Measurements from ENCODE around the gene CD247. TPM values are rescaled to one million over a fixed set of nuclear protein-coding genes. Genes with fewer than 3 reads are reported as not detected.

Gene CD247
- total RNA-seq, 4 donors from 2014 or later = 1.3 to 3.1 (median 1.4) TPM

DNA sequence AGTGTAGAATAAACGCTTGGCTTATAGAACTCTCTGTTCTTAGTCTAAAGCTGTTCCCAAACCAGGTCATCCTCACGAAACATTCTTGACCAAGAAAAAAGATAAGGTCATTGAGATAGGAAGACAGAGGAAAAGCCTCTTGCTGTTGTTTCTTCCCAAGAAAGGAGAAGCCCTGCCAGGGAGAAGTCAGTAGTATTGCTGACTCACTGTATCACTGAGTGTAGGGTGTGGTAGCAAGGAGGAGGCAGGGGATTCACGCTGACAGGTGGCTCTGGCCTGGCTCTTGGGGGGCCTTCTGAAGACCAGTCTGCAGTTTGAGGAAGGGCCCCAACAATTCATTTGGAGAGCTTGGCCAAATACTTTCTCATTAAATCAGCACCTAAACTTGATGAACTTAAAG, 97.8 kb downstream of the CD247 start:
- Histone ChIP-seq H3K4me1 (no peaks in the 10 kb centered on the region), H3K9me3 (no peaks in the 10 kb centered on the region), H3K27ac (no peak overlapping the region), H3K4me3 (replicated peaks in 1 of 3) (no peak overlapping the region), H3K27me3 (no peaks in the 10 kb centered on the region), H3K36me3 (peaks cover 4 to 10% of the 10 kb centered on the region in 2 donors)
- no peak for TF ChIP-seq POLR2A (IDR thresholded peaks at IDR 0.05)
- TF ChIP-seq, protein P1, sequence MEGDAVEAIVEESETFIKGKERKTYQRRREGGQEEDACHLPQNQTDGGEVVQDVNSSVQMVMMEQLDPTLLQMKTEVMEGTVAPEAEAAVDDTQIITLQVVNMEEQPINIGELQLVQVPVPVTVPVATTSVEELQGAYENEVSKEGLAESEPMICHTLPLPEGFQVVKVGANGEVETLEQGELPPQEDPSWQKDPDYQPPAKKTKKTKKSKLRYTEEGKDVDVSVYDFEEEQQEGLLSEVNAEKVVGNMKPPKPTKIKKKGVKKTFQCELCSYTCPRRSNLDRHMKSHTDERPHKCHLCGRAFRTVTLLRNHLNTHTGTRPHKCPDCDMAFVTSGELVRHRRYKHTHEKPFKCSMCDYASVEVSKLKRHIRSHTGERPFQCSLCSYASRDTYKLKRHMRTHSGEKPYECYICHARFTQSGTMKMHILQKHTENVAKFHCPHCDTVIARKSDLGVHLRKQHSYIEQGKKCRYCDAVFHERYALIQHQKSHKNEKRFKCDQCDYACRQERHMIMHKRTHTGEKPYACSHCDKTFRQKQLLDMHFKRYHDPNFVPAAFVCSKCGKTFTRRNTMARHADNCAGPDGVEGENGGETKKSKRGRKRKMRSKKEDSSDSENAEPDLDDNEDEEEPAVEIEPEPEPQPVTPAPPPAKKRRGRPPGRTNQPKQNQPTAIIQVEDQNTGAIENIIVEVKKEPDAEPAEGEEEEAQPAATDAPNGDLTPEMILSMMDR (IDR thresholded peaks at IDR 0.05) = no peak
- no peak for DNase-seq
- WGBS, 2 donors = 33 to 51% methylated on average over 3 of the region's 3 CpGs
- intact Hi-C loops (cut with DNase I) = no loop called here

DNA sequence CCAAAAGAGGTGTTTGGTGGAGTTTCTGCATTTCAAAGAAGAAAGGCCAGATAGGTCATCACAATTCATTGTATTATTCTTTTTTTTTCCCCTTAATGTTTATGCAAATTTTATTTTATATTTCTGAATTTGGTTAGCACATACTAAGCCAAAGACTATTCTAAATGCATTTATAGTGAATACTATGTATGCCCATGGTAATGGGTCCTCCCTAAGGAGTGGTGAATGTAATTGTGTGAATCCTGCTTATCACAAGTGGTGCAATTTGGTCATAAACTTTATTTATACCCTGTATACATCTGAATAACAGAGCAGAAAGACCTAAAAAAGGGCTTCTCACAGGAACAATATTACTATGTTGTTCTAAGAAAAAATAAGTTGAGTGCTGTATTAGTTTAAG, 99.1 kb downstream of the CD247 start:
- H3K27ac ChIP-seq = no peak overlapping the region
- no peaks in the 10 kb centered on the region for H3K9me3 ChIP-seq
- no peaks in the 10 kb centered on the region for H3K27me3 ChIP-seq
- DNase-seq = no peak
- H3K4me3 ChIP-seq (replicated peaks in 1 of 3) = no peak overlapping the region
- H3K4me1 ChIP-seq = no peaks in the 10 kb centered on the region
- TF ChIP-seq POLR2A (IDR thresholded peaks at IDR 0.05) = no peak
- TF ChIP-seq, protein P1 (IDR thresholded peaks at IDR 0.05) = no peak
- H3K36me3 ChIP-seq = peaks cover 8 to 13% of the 10 kb centered on the region in 2 donors
- intact Hi-C loops (cut with DNase I) = no loop called here

- TF ChIP-seq, protein P1 (IDR thresholded peaks at IDR 0.05) = no peak
- TF ChIP-seq POLR2A (IDR thresholded peaks at IDR 0.05) = no peak
- DNase-seq = no peak
- intact Hi-C loops (cut with DNase I) = no loop called here
- H3K4me3 ChIP-seq (replicated peaks in 1 of 3) = no peak overlapping the region
- H3K27ac ChIP-seq = no peak overlapping the region
- no peaks in the 10 kb centered on the region for H3K9me3 ChIP-seq
- H3K4me1 ChIP-seq = no peaks in the 10 kb centered on the region
- peaks cover 8 to 13% of the 10 kb centered on the region in 2 donors for H3K36me3 ChIP-seq
- no peaks in the 10 kb centered on the region for H3K27me3 ChIP-seq
Observed at GRCh38 chr1:167418391-167418790, 99.9 kb downstream of the CD247 start.

DNA sequence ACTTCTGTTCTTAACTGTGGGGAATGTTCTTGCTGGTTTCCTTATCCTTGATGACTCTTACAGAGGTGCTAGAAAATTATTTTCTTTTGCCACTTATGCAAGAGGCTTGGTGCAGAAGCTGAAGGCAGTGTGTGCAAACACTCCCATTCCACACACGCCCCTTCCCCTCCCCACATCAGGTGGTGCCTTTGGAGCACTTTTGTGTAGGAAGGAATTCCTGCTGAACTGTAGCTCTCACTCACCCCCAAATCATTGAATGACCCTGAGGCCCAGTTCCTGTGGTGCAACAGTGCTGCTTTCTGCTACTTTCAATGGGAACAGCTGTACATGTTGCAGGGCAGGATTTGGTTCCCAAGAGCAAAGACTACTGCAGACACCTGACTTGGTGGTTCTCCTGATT, 101.8 kb downstream of the CD247 start:
- Histone ChIP-seq H3K36me3 (peaks cover 22 to 23% of the 10 kb centered on the region in 2 donors), H3K9me3 (no peaks in the 10 kb centered on the region), H3K27ac (no peak overlapping the region), H3K4me1 (no peaks in the 10 kb centered on the region), H3K27me3 (no peaks in the 10 kb centered on the region), H3K4me3 (replicated peaks in 1 of 3) (no peak overlapping the region)
- no peak for TF ChIP-seq POLR2A (IDR thresholded peaks at IDR 0.05)
- TF ChIP-seq, protein P1 (IDR thresholded peaks at IDR 0.05) = no peak
- DNase-seq = no peak
- intact Hi-C loops (cut with DNase I) = no loop called here
- WGBS, 2 donors = 94 to 100% methylated on average over 1 of the region's 1 CpG

- no peak for DNase-seq
- H3K4me1 ChIP-seq = no peaks in the 10 kb centered on the region
- H3K4me3 ChIP-seq (replicated peaks in 1 of 3) = no peak overlapping the region
- no peaks in the 10 kb centered on the region for H3K9me3 ChIP-seq
- H3K36me3 ChIP-seq = peaks cover 22 to 23% of the 10 kb centered on the region in 2 donors
- intact Hi-C loops (cut with DNase I) = no loop called here
- no peaks in the 10 kb centered on the region for H3K27me3 ChIP-seq
- no peak for TF ChIP-seq POLR2A (IDR thresholded peaks at IDR 0.05)
- no peak overlapping the region for H3K27ac ChIP-seq
- 94 to 95% methylated on average over 3 of the region's 3 CpGs for WGBS, 2 donors
Observed at GRCh38 chr1:167413328-167413727, 105.0 kb downstream of the CD247 start.

DNA sequence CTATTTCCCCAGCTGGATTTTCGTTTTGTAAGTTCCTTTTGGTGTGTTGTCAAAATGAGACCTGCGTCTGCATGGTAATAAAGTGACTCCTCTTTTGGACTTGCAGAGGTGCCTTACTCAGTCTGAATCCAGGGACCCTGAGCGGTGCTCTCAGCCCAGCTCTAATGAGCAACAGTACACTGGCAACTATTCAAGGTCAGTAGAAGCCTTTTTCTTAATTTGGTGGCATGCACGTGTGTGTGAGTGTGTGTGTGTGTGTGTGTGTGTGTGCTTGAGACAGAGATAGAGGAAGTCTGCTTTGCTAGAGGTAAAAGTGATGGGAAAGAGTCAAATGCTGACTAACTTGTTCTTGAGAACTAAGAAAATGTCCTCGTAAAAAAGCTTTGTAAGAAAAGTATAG, 105.4 kb downstream of the CD247 start:
- H3K9me3 ChIP-seq = no peaks in the 10 kb centered on the region
- peaks cover 22 to 23% of the 10 kb centered on the region in 2 donors for H3K36me3 ChIP-seq

More for the DNA sequence above, 105.4 kb downstream of the CD247 start:
- Histone ChIP-seq H3K27ac (no peak overlapping the region), H3K27me3 (no peaks in the 10 kb centered on the region), H3K4me3 (replicated peaks in 1 of 3) (no peak overlapping the region), H3K4me1 (no peaks in the 10 kb centered on the region)
- 86 to 89% methylated on average over 5 of the region's 5 CpGs for WGBS, 2 donors
- intact Hi-C loops (cut with DNase I) = no loop called here
- DNase-seq = no peak
- no peak for TF ChIP-seq POLR2A (IDR thresholded peaks at IDR 0.05)
- TF ChIP-seq, protein P1 (IDR thresholded peaks at IDR 0.05) = no peak

Data from thyroid gland (tissue), 4 donors.